Stomach (tissue), 4 donors: ENCODE data around the gene SEMA3A.

Source experiments
- POLR2A ChIP-seq, 4 donors: fragments of 450-650 bp; IDR thresholded peaks; one replicate each; pipeline ENCODE4 v1.6.1; 2016; ENCODE audit warnings: antibody characterized with exemption in 4 of 4, control low read depth in 2 of 4, mild to moderate bottlenecking in 1 of 4, moderate library complexity in 1 of 4
- POLR2AphosphoS5 ChIP-seq, 3 donors: sonication (generic); formaldehyde crosslinking; IDR thresholded peaks; one replicate each; pipeline ENCODE4 v1.6.1; 2016; ENCODE audit warnings: antibody characterized with exemption in 3 of 3
- TF ChIP-seq, protein P1 (sequence below), 7 experiments: fragments of 450-650 bp in 4 of 7; fragments of 200-600 bp in 3 of 7; sonication (generic) in 3 of 7; IDR thresholded peaks; one replicate each; pipeline ENCODE4 v1.5.1; 2016 to 2019; ENCODE audit warnings: antibody characterized with exemption in 7 of 7, control low read depth in 2 of 7, mild to moderate bottlenecking in 1 of 7

DNA sequence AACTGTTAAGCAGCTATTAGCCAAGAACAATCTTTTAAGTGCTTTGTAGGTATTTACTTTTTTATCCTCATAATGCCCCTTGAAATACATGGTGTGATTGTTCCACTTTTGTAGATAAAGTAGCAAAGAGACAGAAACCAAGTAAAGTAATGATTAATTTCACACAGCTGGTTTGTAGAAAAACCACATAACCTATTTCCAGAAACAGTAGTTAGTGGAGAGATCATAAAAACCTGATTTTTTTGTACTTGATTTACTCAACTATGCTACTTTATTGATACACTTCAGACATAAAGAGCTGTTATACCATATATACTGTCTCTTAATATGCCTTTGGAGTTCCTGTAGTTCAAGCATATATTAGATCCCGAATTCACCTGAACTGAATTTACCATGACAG lies 118.4 kb downstream of the SEMA3A start:
- TF ChIP-seq, protein P1, sequence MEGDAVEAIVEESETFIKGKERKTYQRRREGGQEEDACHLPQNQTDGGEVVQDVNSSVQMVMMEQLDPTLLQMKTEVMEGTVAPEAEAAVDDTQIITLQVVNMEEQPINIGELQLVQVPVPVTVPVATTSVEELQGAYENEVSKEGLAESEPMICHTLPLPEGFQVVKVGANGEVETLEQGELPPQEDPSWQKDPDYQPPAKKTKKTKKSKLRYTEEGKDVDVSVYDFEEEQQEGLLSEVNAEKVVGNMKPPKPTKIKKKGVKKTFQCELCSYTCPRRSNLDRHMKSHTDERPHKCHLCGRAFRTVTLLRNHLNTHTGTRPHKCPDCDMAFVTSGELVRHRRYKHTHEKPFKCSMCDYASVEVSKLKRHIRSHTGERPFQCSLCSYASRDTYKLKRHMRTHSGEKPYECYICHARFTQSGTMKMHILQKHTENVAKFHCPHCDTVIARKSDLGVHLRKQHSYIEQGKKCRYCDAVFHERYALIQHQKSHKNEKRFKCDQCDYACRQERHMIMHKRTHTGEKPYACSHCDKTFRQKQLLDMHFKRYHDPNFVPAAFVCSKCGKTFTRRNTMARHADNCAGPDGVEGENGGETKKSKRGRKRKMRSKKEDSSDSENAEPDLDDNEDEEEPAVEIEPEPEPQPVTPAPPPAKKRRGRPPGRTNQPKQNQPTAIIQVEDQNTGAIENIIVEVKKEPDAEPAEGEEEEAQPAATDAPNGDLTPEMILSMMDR (IDR thresholded peaks at IDR 0.05), result no peak
- no peak for TF ChIP-seq POLR2AphosphoS5 (IDR thresholded peaks at IDR 0.05)
- TF ChIP-seq POLR2A (IDR thresholded peaks at IDR 0.05), result no peak
